Progenitor cell of endocrine pancreas (in vitro differentiated cells): ENCODE results near the gene FAM111A. TPM values are rescaled to one million over a fixed set of nuclear protein-coding genes. Genes with fewer than 3 reads are reported as not detected.

Source experiments
- DNase-seq: peaks from one replicate; pipeline ENCODE4 v3.0.0; 2021; ENCODE audit warnings: low spot score; ENCODE audit not compliant: unreplicated experiment
- H3K27ac Mint-ChIP-seq: 2 replicates; pipeline ENCODE4 v1.8.0; 2021; ENCODE audit warnings: mild to moderate bottlenecking, moderate library complexity, mixed read lengths
- H3K27me3 Mint-ChIP-seq: 2 replicates; pipeline ENCODE4 v1.8.0; 2021; ENCODE audit warnings: mixed read lengths
- H3K36me3 Mint-ChIP-seq: 2 replicates; pipeline ENCODE4 v1.8.0; 2022; ENCODE audit warnings: mixed read lengths; ENCODE audit not compliant: insufficient read depth
- H3K4me1 Mint-ChIP-seq: 2 replicates; pipeline ENCODE4 v1.8.0; 2021; ENCODE audit warnings: low read depth, mixed read lengths
- H3K4me3 Mint-ChIP-seq: 2 replicates; pipeline ENCODE4 v1.8.0; 2021; ENCODE audit warnings: low read depth, mild to moderate bottlenecking, moderate library complexity, mixed read lengths
- H3K9me3 Mint-ChIP-seq: 2 replicates; pipeline ENCODE4 v1.8.0; 2021; ENCODE audit warnings: low read depth, mixed read lengths
- total RNA-seq: library from RNA; stranded (reverse); gene quantifications from 2 replicates; pipeline ENCODE4 v1.2.1, GENCODE V29; 2021
- TF ChIP-seq, protein P1 (sequence below): fragments of 200-600 bp; sonication (generic); IDR thresholded peaks from one replicate; pipeline ENCODE4 v1.5.0; 2021; ENCODE audit warnings: antibody characterized with exemption, mild to moderate bottlenecking; ENCODE audit not compliant: unreplicated experiment

FAM111A gene
- total RNA-seq, 1 donor from 2014 or later = 56.9 TPM

DNA sequence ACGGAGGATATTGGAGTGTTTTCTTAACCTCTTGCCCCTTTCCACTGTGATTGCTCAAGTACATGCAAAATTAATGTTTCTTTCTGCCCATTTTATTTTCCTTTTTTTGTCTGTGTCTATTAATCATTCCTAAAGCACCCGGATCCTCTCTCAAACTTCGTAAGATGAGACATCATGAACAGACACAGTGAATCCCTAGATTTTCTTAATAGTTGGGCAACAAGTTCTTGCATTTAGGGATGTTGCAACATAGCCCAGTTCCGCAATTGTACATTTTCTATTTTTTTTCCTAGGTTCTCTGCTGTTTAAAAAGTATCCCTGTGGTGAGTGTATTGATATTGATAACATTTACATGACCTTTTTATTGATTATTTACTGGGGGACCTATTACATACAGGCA is 2.9 kb downstream of the FAM111A start:
- no peak overlapping the region for H3K27ac Mint-ChIP-seq
- H3K9me3 Mint-ChIP-seq = no peaks in the 10 kb centered on the region
- DNase-seq = no peak
- H3K4me3 Mint-ChIP-seq = peak overlapping the region; percentile 88
- peaks cover 40% of the 10 kb centered on the region for H3K4me1 Mint-ChIP-seq
- TF ChIP-seq, protein P1, sequence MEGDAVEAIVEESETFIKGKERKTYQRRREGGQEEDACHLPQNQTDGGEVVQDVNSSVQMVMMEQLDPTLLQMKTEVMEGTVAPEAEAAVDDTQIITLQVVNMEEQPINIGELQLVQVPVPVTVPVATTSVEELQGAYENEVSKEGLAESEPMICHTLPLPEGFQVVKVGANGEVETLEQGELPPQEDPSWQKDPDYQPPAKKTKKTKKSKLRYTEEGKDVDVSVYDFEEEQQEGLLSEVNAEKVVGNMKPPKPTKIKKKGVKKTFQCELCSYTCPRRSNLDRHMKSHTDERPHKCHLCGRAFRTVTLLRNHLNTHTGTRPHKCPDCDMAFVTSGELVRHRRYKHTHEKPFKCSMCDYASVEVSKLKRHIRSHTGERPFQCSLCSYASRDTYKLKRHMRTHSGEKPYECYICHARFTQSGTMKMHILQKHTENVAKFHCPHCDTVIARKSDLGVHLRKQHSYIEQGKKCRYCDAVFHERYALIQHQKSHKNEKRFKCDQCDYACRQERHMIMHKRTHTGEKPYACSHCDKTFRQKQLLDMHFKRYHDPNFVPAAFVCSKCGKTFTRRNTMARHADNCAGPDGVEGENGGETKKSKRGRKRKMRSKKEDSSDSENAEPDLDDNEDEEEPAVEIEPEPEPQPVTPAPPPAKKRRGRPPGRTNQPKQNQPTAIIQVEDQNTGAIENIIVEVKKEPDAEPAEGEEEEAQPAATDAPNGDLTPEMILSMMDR = no peak
- no peaks in the 10 kb centered on the region for H3K27me3 Mint-ChIP-seq
- H3K36me3 Mint-ChIP-seq = peaks cover 10% of the 10 kb centered on the region

DNA sequence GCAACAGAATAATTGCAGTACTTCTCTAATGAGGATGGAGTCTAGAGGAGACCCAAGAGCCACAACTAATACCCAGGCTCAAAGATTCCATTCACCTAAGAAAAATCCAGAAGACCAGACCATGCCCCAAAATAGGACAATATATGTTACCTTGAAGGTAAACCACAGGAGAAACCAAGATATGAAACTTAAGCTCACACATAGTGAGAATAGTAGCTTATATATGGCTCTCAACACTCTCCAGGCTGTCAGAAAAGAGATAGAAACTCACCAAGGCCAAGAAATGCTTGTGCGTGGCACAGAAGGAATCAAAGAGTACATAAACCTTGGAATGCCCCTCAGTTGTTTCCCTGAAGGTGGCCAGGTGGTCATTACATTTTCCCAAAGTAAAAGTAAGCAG is 9.1 kb downstream of the FAM111A start:
- H3K36me3 Mint-ChIP-seq = peaks cover 22% of the 10 kb centered on the region
- H3K27ac Mint-ChIP-seq = no peak overlapping the region
- H3K27me3 Mint-ChIP-seq = peaks cover 1% of the 10 kb centered on the region
- TF ChIP-seq, protein P1 = no peak
- no peak overlapping the region for H3K4me3 Mint-ChIP-seq
- H3K9me3 Mint-ChIP-seq = no peaks in the 10 kb centered on the region
- H3K4me1 Mint-ChIP-seq = peaks cover 7% of the 10 kb centered on the region
- DNase-seq = no peak

DNA sequence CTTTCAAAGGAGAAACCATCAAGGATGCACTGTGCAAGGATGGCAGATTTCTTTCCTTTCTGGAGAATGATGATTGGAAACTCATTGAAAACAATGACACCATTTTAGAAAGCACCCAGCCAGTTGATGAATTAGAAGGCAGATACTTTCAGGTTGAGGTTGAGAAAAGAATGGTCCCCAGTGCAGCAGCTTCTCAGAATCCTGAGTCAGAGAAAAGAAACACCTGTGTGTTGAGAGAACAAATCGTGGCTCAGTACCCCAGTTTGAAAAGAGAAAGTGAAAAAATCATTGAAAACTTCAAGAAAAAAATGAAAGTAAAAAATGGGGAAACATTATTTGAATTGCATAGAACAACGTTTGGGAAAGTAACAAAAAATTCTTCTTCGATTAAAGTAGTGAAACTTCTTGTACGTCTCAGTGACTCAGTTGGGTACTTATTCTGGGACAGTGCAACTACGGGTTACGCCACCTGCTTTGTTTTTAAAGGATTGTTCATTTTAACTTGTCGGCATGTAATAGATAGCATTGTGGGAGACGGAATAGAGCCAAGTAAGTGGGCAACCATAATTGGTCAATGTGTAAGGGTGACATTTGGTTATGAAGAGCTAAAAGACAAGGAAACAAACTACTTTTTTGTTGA is 9.8 kb downstream of the FAM111A start:
- DNase-seq = no peak
- no peak overlapping the region for H3K27ac Mint-ChIP-seq
- no peaks in the 10 kb centered on the region for H3K9me3 Mint-ChIP-seq
- H3K4me3 Mint-ChIP-seq = no peak overlapping the region
- TF ChIP-seq, protein P1 = no peak
- H3K36me3 Mint-ChIP-seq = peaks cover 22% of the 10 kb centered on the region
- peaks cover 3% of the 10 kb centered on the region for H3K27me3 Mint-ChIP-seq
- peaks cover 2% of the 10 kb centered on the region for H3K4me1 Mint-ChIP-seq

DNA sequence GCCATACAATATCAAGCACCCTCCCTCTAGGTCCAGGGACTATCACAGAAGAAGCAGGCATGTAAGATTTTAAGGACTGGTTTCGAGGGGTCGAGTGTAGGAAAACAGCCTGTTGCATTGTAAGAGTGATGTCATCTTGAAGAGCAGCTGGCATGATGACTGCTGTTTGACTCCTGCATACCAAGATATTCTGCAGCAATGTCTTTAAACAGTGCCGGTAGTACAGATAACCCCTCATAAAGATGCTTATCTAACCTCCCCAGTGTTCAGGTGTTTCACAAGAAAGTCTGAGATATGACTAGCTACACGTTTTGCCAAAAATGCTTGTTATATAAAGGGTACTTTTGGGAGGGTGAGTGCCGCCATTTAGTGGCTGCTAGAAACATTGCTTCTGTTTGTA is 12.0 kb downstream of the FAM111A start:
- Mint-ChIP-seq H3K4me3 (no peak overlapping the region), H3K27ac (no peak overlapping the region), H3K9me3 (no peaks in the 10 kb centered on the region), H3K27me3 (peaks cover 3% of the 10 kb centered on the region), H3K4me1 (no peaks in the 10 kb centered on the region), H3K36me3 (peaks cover 17% of the 10 kb centered on the region)
- TF ChIP-seq, protein P1 = no peak
- DNase-seq = no peak

DNA sequence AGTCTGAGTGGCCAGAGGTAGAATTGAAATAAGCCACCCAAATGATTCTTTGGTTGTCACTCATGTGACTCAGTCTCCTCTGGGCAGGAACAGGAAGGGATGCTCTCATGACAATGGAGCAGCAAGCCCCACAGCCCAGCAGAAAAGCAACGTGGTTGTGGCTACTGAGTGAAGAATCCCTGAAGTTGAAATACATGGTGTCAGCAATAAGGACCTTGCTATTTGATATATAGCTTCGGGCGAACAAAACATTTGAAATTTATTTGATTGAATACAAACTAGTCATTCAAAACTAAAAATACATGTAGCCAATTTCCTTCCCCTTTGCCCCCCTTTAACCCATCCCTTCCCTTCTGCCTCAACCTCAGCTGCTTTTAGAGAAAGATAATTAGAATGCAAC is 14.8 kb downstream of the FAM111A start:
- Mint-ChIP-seq H3K27ac (no peak overlapping the region), H3K27me3 (peaks cover 12% of the 10 kb centered on the region), H3K4me1 (no peaks in the 10 kb centered on the region), H3K36me3 (peaks cover 5% of the 10 kb centered on the region), H3K9me3 (peaks cover 5% of the 10 kb centered on the region), H3K4me3 (no peak overlapping the region)
- DNase-seq = no peak
- TF ChIP-seq, protein P1 = no peak
